Glutamatergic neuron (in vitro differentiated cells): ENCODE measurements around the gene ITGAE. TPM values are rescaled to one million over a fixed set of nuclear protein-coding genes. Genes with fewer than 3 reads are reported as not detected.

Experiments used
- DNase-seq: peaks from one replicate; pipeline ENCODE4 v3.0.0; 2022
- H3K27ac Mint-ChIP-seq: one replicate; pipeline ENCODE4 v1.8.0; 2020; ENCODE audit warnings: mild to moderate bottlenecking, mixed read lengths, inconsistent platforms; ENCODE audit not compliant: unreplicated experiment
- H3K27me3 Mint-ChIP-seq: one replicate; pipeline ENCODE4 v1.8.0; 2020; ENCODE audit warnings: mild to moderate bottlenecking, moderate library complexity, mixed read lengths, inconsistent platforms; ENCODE audit not compliant: unreplicated experiment
- H3K36me3 Mint-ChIP-seq: one replicate; pipeline ENCODE4 v1.8.0; 2020; ENCODE audit warnings: mild to moderate bottlenecking, mixed read lengths, inconsistent platforms; ENCODE audit not compliant: unreplicated experiment
- H3K4me1 Mint-ChIP-seq: one replicate; pipeline ENCODE4 v1.8.0; 2020; ENCODE audit warnings: mild to moderate bottlenecking, low read depth, mixed read lengths, inconsistent platforms; ENCODE audit not compliant: unreplicated experiment
- H3K4me3 Mint-ChIP-seq: one replicate; pipeline ENCODE4 v1.8.0; 2020; ENCODE audit warnings: mild to moderate bottlenecking, mixed read lengths, inconsistent platforms; ENCODE audit not compliant: unreplicated experiment
- H3K9me3 Mint-ChIP-seq: one replicate; pipeline ENCODE4 v1.8.0; 2020; ENCODE audit warnings: mild to moderate bottlenecking, moderate library complexity, mixed read lengths, inconsistent platforms; ENCODE audit not compliant: unreplicated experiment
- CTCF ChIP-seq: fragments of 200-600 bp; sonication (generic); IDR thresholded peaks from one replicate; pipeline ENCODE4 v1.5.0; 2021; ENCODE audit not compliant: partially characterized antibody, unreplicated experiment
- total RNA-seq: library from RNA; stranded (reverse); fragmentation: NEBNext Ultra II Directional; extraction: Animal tissue kit (Norgen Biotek cat#: 25700); gene quantifications from one replicate; pipeline ENCODE4 v1.2.1, GENCODE V29; 2021; ENCODE audit not compliant: unreplicated experiment

Gene ITGAE
- total RNA-seq, 1 donor from 2014 or later, result 19.2 TPM

- no peak for DNase-seq
- Mint-ChIP-seq H3K4me3 (no peak overlapping the region), H3K9me3 (no peaks in the 10 kb centered on the region), H3K36me3 (no peaks in the 10 kb centered on the region), H3K4me1 (peaks cover 2% of the 10 kb centered on the region), H3K27ac (no peak overlapping the region), H3K27me3 (no peaks in the 10 kb centered on the region)
- no peak for TF ChIP-seq CTCF
These were observed 27.3 kb upstream of the ITGAE start for GRCh38 chr17:3828151-3828851.

- DNase-seq, result peak; percentile 68
- Mint-ChIP-seq H3K9me3 (no peaks in the 10 kb centered on the region), H3K4me3 (no peak overlapping the region), H3K4me1 (peaks cover 2% of the 10 kb centered on the region), H3K36me3 (no peaks in the 10 kb centered on the region), H3K27me3 (no peaks in the 10 kb centered on the region), H3K27ac (no peak overlapping the region)
- peak; percentile 70 for TF ChIP-seq CTCF
These were observed 26.3 kb upstream of the ITGAE start for GRCh38 chr17:3827124-3827773.

- Mint-ChIP-seq H3K27ac (no peak overlapping the region), H3K27me3 (peaks cover 3% of the 10 kb centered on the region), H3K4me1 (peaks cover 2% of the 10 kb centered on the region), H3K9me3 (no peaks in the 10 kb centered on the region), H3K36me3 (no peaks in the 10 kb centered on the region), H3K4me3 (no peak overlapping the region)
- TF ChIP-seq CTCF, result no peak
- DNase-seq, result no peak
These were observed 25.2 kb upstream of the ITGAE start for GRCh38 chr17:3826191-3826590.

GRCh38 chr17:3821101-3821500 is 20.1 kb upstream of the ITGAE start:
- peaks cover 5% of the 10 kb centered on the region for H3K27me3 Mint-ChIP-seq
- H3K9me3 Mint-ChIP-seq, result no peaks in the 10 kb centered on the region
- H3K27ac Mint-ChIP-seq, result no peak overlapping the region
- no peak overlapping the region for H3K4me3 Mint-ChIP-seq
- H3K4me1 Mint-ChIP-seq, result no peaks in the 10 kb centered on the region
- no peak for TF ChIP-seq CTCF
- DNase-seq, result no peak
- no peaks in the 10 kb centered on the region for H3K36me3 Mint-ChIP-seq

GRCh38 chr17:3818786-3819185 is 17.8 kb upstream of the ITGAE start:
- Mint-ChIP-seq H3K4me3 (no peak overlapping the region), H3K36me3 (no peaks in the 10 kb centered on the region), H3K27me3 (peaks cover 5% of the 10 kb centered on the region), H3K4me1 (no peaks in the 10 kb centered on the region), H3K27ac (peak overlapping the region; percentile 56), H3K9me3 (no peaks in the 10 kb centered on the region)
- TF ChIP-seq CTCF, result no peak
- DNase-seq, result no peak
